ENCODE measurements around the gene RLBP1.

GRCh38 chr15:89201465-89202005, 19.8 kb downstream of the RLBP1 start:
- TF ChIP-seq, protein P1, sequence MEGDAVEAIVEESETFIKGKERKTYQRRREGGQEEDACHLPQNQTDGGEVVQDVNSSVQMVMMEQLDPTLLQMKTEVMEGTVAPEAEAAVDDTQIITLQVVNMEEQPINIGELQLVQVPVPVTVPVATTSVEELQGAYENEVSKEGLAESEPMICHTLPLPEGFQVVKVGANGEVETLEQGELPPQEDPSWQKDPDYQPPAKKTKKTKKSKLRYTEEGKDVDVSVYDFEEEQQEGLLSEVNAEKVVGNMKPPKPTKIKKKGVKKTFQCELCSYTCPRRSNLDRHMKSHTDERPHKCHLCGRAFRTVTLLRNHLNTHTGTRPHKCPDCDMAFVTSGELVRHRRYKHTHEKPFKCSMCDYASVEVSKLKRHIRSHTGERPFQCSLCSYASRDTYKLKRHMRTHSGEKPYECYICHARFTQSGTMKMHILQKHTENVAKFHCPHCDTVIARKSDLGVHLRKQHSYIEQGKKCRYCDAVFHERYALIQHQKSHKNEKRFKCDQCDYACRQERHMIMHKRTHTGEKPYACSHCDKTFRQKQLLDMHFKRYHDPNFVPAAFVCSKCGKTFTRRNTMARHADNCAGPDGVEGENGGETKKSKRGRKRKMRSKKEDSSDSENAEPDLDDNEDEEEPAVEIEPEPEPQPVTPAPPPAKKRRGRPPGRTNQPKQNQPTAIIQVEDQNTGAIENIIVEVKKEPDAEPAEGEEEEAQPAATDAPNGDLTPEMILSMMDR (IDR thresholded peaks at IDR 0.05), result no peak
- no peak for TF ChIP-seq POLR2A (IDR thresholded peaks at IDR 0.05)
- TF ChIP-seq POLR2AphosphoS5 (IDR thresholded peaks at IDR 0.05), result no peak

All from upper lobe of left lung (tissue), 4 donors.